ENCODE results near the gene PTPRN2.

Gene PTPRN2

DNA sequence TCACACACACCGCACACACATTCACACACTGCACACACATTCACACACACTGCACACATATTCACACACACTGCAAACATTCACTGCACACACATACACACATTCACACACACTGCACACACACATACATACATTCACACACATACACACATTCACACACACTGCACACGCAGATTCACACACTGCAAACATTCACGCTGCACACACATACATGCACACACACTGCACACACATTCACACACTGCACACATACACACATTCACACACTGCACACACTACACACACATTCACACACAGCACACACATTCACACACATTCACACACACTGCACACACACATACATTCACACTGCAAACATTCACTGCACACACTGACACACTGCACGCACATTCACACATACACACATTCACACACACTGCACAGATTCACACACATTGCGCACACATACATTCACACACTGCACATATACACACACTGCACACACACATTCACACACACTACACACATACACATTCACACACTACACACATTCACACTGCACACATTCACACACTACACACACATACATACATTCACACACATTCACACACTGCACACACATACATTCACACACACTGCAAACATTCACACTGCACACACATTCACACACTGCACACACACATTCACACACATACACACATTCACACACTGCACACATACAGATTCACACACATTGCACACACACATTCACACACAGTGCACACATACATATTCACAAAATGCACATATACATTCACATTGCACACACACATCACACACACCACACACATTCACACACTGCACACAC, 325.1 kb downstream of the PTPRN2 start:
- TF ChIP-seq, protein P1, sequence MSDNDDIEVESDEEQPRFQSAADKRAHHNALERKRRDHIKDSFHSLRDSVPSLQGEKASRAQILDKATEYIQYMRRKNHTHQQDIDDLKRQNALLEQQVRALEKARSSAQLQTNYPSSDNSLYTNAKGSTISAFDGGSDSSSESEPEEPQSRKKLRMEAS (IDR thresholded peaks at IDR 0.05; ENCODE audit: low read depth, low read length), result no peak
- TF ChIP-seq POLR2A (IDR thresholded peaks at IDR 0.05; ENCODE audit: extremely low read depth, insufficient read length), result no peak
- no peak for TF ChIP-seq CTCF (IDR thresholded peaks at IDR 0.05; ENCODE audit: low read depth, low read length)
- DNase-seq (ENCODE audit: low read depth), result no peak
- no peak overlapping the region for H3K4me3 ChIP-seq (ENCODE audit: low read depth, low read length)

- no peak for DNase-seq (ENCODE audit: low read depth)
- no peak for TF ChIP-seq CTCF (IDR thresholded peaks at IDR 0.05; ENCODE audit: low read depth, low read length)
- no peak for TF ChIP-seq POLR2A (IDR thresholded peaks at IDR 0.05; ENCODE audit: extremely low read depth, insufficient read length)
- TF ChIP-seq, protein P1 (IDR thresholded peaks at IDR 0.05; ENCODE audit: low read depth, low read length), result no peak
- TF ChIP-seq MYC (IDR thresholded peaks at IDR 0.05; ENCODE audit: low read depth, low read length), result no peak
- H3K4me3 ChIP-seq (ENCODE audit: low read depth, low read length), result no peak overlapping the region
These were observed 326.0 kb downstream of the PTPRN2 start for GRCh38 chr7:158261362-158262235.

DNA sequence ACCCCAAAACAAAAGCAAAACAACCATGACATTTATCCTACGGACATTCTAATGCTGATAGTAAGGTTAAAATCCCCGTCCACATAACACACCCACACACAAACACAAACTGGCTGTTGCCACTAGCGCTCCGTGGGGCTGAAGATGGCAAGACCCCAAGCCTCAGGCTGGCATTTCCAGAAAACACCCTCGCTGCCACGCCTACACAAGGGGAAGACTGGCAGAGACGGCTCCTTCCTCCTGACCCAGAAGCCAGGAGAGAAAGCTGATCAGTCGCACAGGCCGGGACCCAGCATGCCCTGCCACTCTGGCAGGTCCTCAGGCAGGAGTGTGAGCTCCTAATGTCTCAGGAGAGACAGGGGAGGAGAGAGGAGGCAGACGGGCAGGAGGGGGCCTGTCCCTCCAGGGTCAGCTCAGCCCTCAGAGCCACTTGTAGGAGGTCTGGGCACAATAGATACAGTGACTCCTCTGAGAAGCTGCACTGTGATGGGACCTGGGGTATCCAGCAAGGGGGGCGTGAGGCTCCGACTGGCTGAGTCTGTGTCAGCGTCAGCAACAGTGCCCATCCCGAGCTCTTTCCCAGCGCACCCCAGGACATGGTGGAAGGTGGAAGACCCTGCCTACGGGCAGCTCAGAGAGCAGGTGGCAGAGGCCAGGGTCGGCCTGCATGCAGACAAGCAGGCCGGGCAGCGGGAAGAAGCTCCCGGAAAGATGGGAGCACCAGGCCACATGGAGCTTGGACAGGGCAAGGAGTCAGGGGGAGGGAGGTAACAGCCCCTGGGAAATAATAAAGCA, 326.9 kb downstream of the PTPRN2 start:
- DNase-seq (ENCODE audit: low read depth), result no peak

GRCh38 chr7:158259671-158260418, 327.8 kb downstream of the PTPRN2 start:
- TF ChIP-seq, protein P1 (IDR thresholded peaks at IDR 0.05; ENCODE audit: low read depth, low read length), result no peak
- no peak for TF ChIP-seq POLR2A (IDR thresholded peaks at IDR 0.05; ENCODE audit: extremely low read depth, insufficient read length)
- TF ChIP-seq MYC (IDR thresholded peaks at IDR 0.05; ENCODE audit: low read depth, low read length), result no peak
- no peak for TF ChIP-seq CTCF (IDR thresholded peaks at IDR 0.05; ENCODE audit: low read depth, low read length)
- DNase-seq (ENCODE audit: low read depth), result no peak
- H3K4me3 ChIP-seq (ENCODE audit: low read depth, low read length), result no peak overlapping the region

More for the DNA sequence above, 326.9 kb downstream of the PTPRN2 start:
- TF ChIP-seq POLR2A (IDR thresholded peaks at IDR 0.05; ENCODE audit: extremely low read depth, insufficient read length) (no peak), MYC (IDR thresholded peaks at IDR 0.05; ENCODE audit: low read depth, low read length) (no peak), CTCF (IDR thresholded peaks at IDR 0.05; ENCODE audit: low read depth, low read length) (no peak)
- TF ChIP-seq, protein P1 (IDR thresholded peaks at IDR 0.05; ENCODE audit: low read depth, low read length), result no peak
- no peak overlapping the region for H3K4me3 ChIP-seq (ENCODE audit: low read depth, low read length)

DNA sequence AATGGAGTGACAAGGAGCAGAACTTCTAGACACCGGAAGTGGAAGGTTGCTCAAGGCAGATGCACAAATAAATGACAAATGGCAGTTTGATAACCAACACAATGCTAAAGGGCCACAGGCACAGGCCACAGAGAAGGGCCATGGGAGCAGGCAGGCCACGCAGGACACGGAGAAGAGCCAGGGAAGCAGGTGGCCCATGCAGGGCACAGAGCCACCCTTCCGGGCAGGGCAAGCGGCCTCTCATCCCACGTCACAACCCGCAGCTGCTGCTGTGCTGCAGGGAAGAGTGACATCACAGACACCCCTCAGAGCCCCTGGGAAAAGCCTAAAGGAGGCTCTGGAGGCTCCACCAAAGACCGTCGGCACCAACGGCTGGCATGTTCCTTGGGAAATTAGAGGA, 328.5 kb downstream of the PTPRN2 start:
- TF ChIP-seq CTCF (IDR thresholded peaks at IDR 0.05; ENCODE audit: low read depth, low read length) (no peak), POLR2A (IDR thresholded peaks at IDR 0.05; ENCODE audit: extremely low read depth, insufficient read length) (no peak), MYC (IDR thresholded peaks at IDR 0.05; ENCODE audit: low read depth, low read length) (no peak)
- TF ChIP-seq, protein P1 (IDR thresholded peaks at IDR 0.05; ENCODE audit: low read depth, low read length), result no peak
- DNase-seq (ENCODE audit: low read depth), result no peak
- H3K4me3 ChIP-seq (ENCODE audit: low read depth, low read length), result no peak overlapping the region
